Fibroblast of lung (primary cell): ENCODE results near the gene POLR2M. TPM values are rescaled to one million over a fixed set of nuclear protein-coding genes. Genes with fewer than 3 reads are reported as not detected.

Experiments used
- DNase-seq, 2 donors: peaks; one replicate each; pipeline versions ENCODE4 v3.0.0 to v3.0.0-alpha.2; 2010; ENCODE audit warnings: low read depth in 2 of 2
- H2AFZ ChIP-seq: 2 replicates; pipeline ENCODE4 v1.5.1; 2012; ENCODE audit warnings: low read length, control low read depth, inconsistent platforms
- H3K27ac ChIP-seq: 2 replicates; pipeline ENCODE4 v1.5.1; 2011; ENCODE audit warnings: low read length, control low read depth; ENCODE audit not compliant: insufficient read depth
- H3K27me3 ChIP-seq: 2 replicates; pipeline ENCODE4 v1.5.1; 2011; ENCODE audit warnings: mild to moderate bottlenecking, low read length; ENCODE audit not compliant: control insufficient read depth, insufficient read depth
- H3K36me3 ChIP-seq: 2 replicates; pipeline ENCODE4 v1.5.1; 2011; ENCODE audit warnings: low read length; ENCODE audit not compliant: control insufficient read depth, insufficient read depth
- H3K4me1 ChIP-seq: 2 replicates; pipeline ENCODE4 v1.5.1; 2011; ENCODE audit warnings: low read length; ENCODE audit not compliant: control insufficient read depth, insufficient read depth; ENCODE audit errors: extremely low read depth
- H3K4me2 ChIP-seq: 2 replicates; pipeline ENCODE4 v1.5.1; 2011; ENCODE audit warnings: low read length, control low read depth; ENCODE audit not compliant: insufficient read depth; ENCODE audit errors: extremely low read depth
- H3K4me3 ChIP-seq, 4 experiments: fragments of 200-600 bp in 1 of 4; sonication (generic) in 1 of 4; replicated peaks in 1 of 4; 2 replicates each; pipeline ENCODE4 v1.5.1; 2011 to 2016; ENCODE audit warnings: low read length in 4 of 4, low read depth in 3 of 4, mild to moderate bottlenecking in 3 of 4, control low read depth in 2 of 4, inconsistent platforms in 1 of 4, mixed read lengths in 1 of 4; ENCODE audit not compliant: insufficient read depth in 1 of 4; ENCODE audit errors: control extremely low read depth in 1 of 4
- H3K79me2 ChIP-seq: 2 replicates; pipeline ENCODE4 v1.5.1; 2012; ENCODE audit warnings: mild to moderate bottlenecking, low read length, inconsistent platforms; ENCODE audit not compliant: control insufficient read depth, insufficient read depth
- H3K9ac ChIP-seq: 2 replicates; pipeline ENCODE4 v1.5.1; 2011; ENCODE audit warnings: mild to moderate bottlenecking, low read length, control low read depth; ENCODE audit not compliant: insufficient read depth
- H3K9me3 ChIP-seq: 2 replicates; pipeline ENCODE4 v1.5.1; 2012; ENCODE audit warnings: low read depth, low read length; ENCODE audit not compliant: control insufficient read depth, insufficient read depth
- H4K20me1 ChIP-seq: 2 replicates; pipeline ENCODE4 v1.5.1; 2011; ENCODE audit warnings: low read length; ENCODE audit not compliant: control insufficient read depth, insufficient read depth; ENCODE audit errors: extremely low read depth
- CTCF ChIP-seq, 2 donors: IDR thresholded peaks in 1 of 2; conservative IDR thresholded peaks in 1 of 2; 1 replicate in 1 of 2; 2 replicates in 1 of 2; pipeline ENCODE4 v1.5.1; 2011 to 2012; ENCODE audit warnings: low read length in 2 of 2, control low read depth in 1 of 2, inconsistent platforms in 1 of 2, low read depth in 1 of 2, mild to moderate bottlenecking in 1 of 2
- EZH2 ChIP-seq: IDR thresholded peaks from 2 replicates; pipeline ENCODE4 v1.5.1; 2012; ENCODE audit warnings: low read length, control low read depth, mild to moderate bottlenecking; ENCODE audit errors: missing control alignments
- polyA plus RNA-seq, 2 donors: library from polyadenylated mRNA; depleted of rRNA in 1 of 2; stranded (reverse) in 1 of 2; unstranded in 1 of 2; fragments of >200 nt; gene quantifications; 2 replicates each; pipeline ENCODE4 v1.2.1, GENCODE V29; 2011 to 2012; ENCODE audit warnings: missing spikeins in 1 of 2
- total RNA-seq: library from RNA; depleted of rRNA; stranded (reverse); fragments of >200 nt; gene quantifications from 2 replicates; pipeline ENCODE4 v1.2.1, GENCODE V29; 2014

Gene POLR2M
- total and polyA plus RNA-seq, 2 donors (not counting 1 experiment from before 2014, with no cell fraction given) = 70.8 to 287 TPM

- H3K9ac ChIP-seq = no peak overlapping the region
- no peaks in the 10 kb centered on the region for H4K20me1 ChIP-seq
- DNase-seq = no peak
- peaks cover 6% of the 10 kb centered on the region for H3K27me3 ChIP-seq
- H3K9me3 ChIP-seq = no peaks in the 10 kb centered on the region
- no peaks in the 10 kb centered on the region for H3K79me2 ChIP-seq
- H3K4me1 ChIP-seq = no peaks in the 10 kb centered on the region
- no peak overlapping the region for H3K4me2 ChIP-seq
- no peak overlapping the region for H2AFZ ChIP-seq
- H3K27ac ChIP-seq = no peak overlapping the region
- no peaks in the 10 kb centered on the region for H3K36me3 ChIP-seq
- TF ChIP-seq EZH2 = no peak
- no peak for TF ChIP-seq CTCF (conservative IDR thresholded peaks at IDR 0.05 in 1 of 2, IDR thresholded peaks at IDR 0.05 in 1 of 2; ENCODE audit: low read depth in 1 of 2, low read length in 2 of 2)
- H3K4me3 ChIP-seq = no peak overlapping the region
Observed at GRCh38 chr15:57741089-57741488, 34.6 kb downstream of the POLR2M start.

- peaks cover 6% of the 10 kb centered on the region for H3K27me3 ChIP-seq
- H3K9me3 ChIP-seq = no peaks in the 10 kb centered on the region
- DNase-seq = no peak
- H3K27ac ChIP-seq = no peak overlapping the region
- H3K4me3 ChIP-seq = no peak overlapping the region
- no peaks in the 10 kb centered on the region for H3K79me2 ChIP-seq
- no peaks in the 10 kb centered on the region for H3K36me3 ChIP-seq
- no peaks in the 10 kb centered on the region for H4K20me1 ChIP-seq
- TF ChIP-seq CTCF (conservative IDR thresholded peaks at IDR 0.05 in 1 of 2, IDR thresholded peaks at IDR 0.05 in 1 of 2; ENCODE audit: low read depth in 1 of 2, low read length in 2 of 2) (peak in 1 of 2 donors; percentile 8), EZH2 (no peak)
- H2AFZ ChIP-seq = no peak overlapping the region
- H3K9ac ChIP-seq = no peak overlapping the region
- H3K4me2 ChIP-seq = no peak overlapping the region
- H3K4me1 ChIP-seq = no peaks in the 10 kb centered on the region
Observed at GRCh38 chr15:57743424-57743823, 36.9 kb downstream of the POLR2M start.

GRCh38 chr15:57746786-57747185 lies 40.3 kb downstream of the POLR2M start:
- no peak for DNase-seq
- Histone ChIP-seq H3K27ac (no peak overlapping the region), H3K9ac (no peak overlapping the region), H3K27me3 (peaks cover 6% of the 10 kb centered on the region), H4K20me1 (no peaks in the 10 kb centered on the region), H2AFZ (no peak overlapping the region), H3K9me3 (no peaks in the 10 kb centered on the region), H3K4me3 (no peak overlapping the region), H3K36me3 (no peaks in the 10 kb centered on the region), H3K4me1 (no peaks in the 10 kb centered on the region), H3K4me2 (no peak overlapping the region), H3K79me2 (no peaks in the 10 kb centered on the region)
- TF ChIP-seq CTCF (conservative IDR thresholded peaks at IDR 0.05 in 1 of 2, IDR thresholded peaks at IDR 0.05 in 1 of 2; ENCODE audit: low read depth in 1 of 2, low read length in 2 of 2) = no peak
- no peak for TF ChIP-seq EZH2
